ENCODE measurements around the gene SULT1A2.
"Not testable (repeated sequence)": the region's sequence is repeated elsewhere in the genome, so short reads cannot be mapped to it uniquely, and the experiment has no call there.

SULT1A2 gene

GRCh38 chr16:28589930-28590329 is 6.9 kb downstream of the SULT1A2 start:
- no peak for DNase-seq

- no peak for DNase-seq
Measured at GRCh38 chr16:28589069-28589468, 7.8 kb downstream of the SULT1A2 start.

- no peak for DNase-seq
Measured at GRCh38 chr16:28587386-28587785, 9.5 kb downstream of the SULT1A2 start.

GRCh38 chr16:28586466-28586865 is 10.4 kb downstream of the SULT1A2 start:
- DNase-seq = no peak

GRCh38 chr16:28585674-28586073 is 11.2 kb downstream of the SULT1A2 start:
- DNase-seq = no peak

GRCh38 chr16:28580726-28581315 is 16.0 kb downstream of the SULT1A2 start:
- DNase-seq = no peak

GRCh38 chr16:28575446-28576109 is 21.3 kb downstream of the SULT1A2 start:
- DNase-seq = no peak

GRCh38 chr16:28574925-28575324 is 21.9 kb downstream of the SULT1A2 start:
- DNase-seq = no peak

- DNase-seq = peak in 2 of 3 donors; percentile 34 to 39
Measured at GRCh38 chr16:28573738-28574718, 22.8 kb downstream of the SULT1A2 start.

- peak; percentile 26 to 51 (median 35) for DNase-seq
Measured at GRCh38 chr16:28572696-28573510, 23.9 kb downstream of the SULT1A2 start.

- DNase-seq = no peak
Measured at GRCh38 chr16:28569968-28570752, 26.7 kb downstream of the SULT1A2 start.

GRCh38 chr16:28569021-28569420 is 27.8 kb downstream of the SULT1A2 start:
- DNase-seq = no peak

GRCh38 chr16:28567292-28567691 is 29.6 kb downstream of the SULT1A2 start:
- DNase-seq = no peak

GRCh38 chr16:28566233-28566925 is 30.5 kb downstream of the SULT1A2 start:
- not testable (repeated sequence) for DNase-seq

- no peak for DNase-seq
Measured at GRCh38 chr16:28563218-28563617, 33.6 kb downstream of the SULT1A2 start.

GRCh38 chr16:28562199-28562598 is 34.7 kb downstream of the SULT1A2 start:
- no peak for DNase-seq

- no peak for DNase-seq
Measured at GRCh38 chr16:28561557-28562187, 35.2 kb downstream of the SULT1A2 start.

- no peak for DNase-seq
Measured at GRCh38 chr16:28558456-28558855, 38.4 kb downstream of the SULT1A2 start.

GRCh38 chr16:28556914-28557320 is 39.9 kb downstream of the SULT1A2 start:
- peak in 2 of 3 donors; percentile 48 to 56 for DNase-seq

GRCh38 chr16:28555561-28555960 is 41.3 kb downstream of the SULT1A2 start:
- peak; percentile 50 to 81 (median 67) for DNase-seq
